ENCODE results near the gene SLC6A20. TPM values are rescaled to one million over a fixed set of nuclear protein-coding genes. Genes with fewer than 3 reads are reported as not detected.

The SLC6A20 gene
- total RNA-seq, 1 donor from 2014 or later, result 0.75 TPM

DNA sequence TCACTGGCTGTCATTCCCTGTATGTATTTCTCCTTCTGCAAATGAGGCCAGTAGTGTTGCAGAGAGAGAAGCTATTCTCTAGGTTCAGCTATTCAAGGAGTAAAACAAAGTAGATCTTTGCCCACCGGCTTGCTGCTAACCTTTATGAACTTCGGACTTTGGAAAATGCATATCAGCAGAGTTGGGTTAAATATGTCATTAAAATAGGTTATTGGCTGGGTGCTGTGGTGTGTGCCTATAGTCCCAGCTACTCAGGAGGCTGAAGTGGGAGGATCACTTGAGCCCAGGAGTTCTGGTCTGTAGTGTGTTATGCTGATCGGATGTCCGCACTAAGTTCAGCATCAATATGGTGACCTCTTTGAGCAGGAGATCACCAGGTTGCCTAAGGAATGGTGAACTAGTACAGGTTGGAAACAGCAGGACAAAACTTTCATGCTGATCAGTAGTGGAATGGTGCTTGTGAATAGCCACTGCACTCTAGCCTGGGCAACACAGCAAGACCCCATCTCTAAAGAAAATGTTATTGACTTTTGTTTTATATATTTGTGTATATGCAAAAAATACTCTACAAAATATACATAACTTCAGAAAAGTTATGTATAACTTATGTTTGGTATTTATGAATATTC lies 53.8 kb downstream of the SLC6A20 start:
- Histone ChIP-seq H3K36me3 (ENCODE audit: control insufficient read depth, insufficient read depth, low read length) (peaks cover 2% of the 10 kb centered on the region), H3K4me3 (ENCODE audit: low read depth, low read length) (no peak overlapping the region), H3K27me3 (ENCODE audit: control insufficient read depth, insufficient read depth, low read length) (no peaks in the 10 kb centered on the region)
- no peak for DNase-seq (ENCODE audit: low read depth)
- TF ChIP-seq, protein P1, sequence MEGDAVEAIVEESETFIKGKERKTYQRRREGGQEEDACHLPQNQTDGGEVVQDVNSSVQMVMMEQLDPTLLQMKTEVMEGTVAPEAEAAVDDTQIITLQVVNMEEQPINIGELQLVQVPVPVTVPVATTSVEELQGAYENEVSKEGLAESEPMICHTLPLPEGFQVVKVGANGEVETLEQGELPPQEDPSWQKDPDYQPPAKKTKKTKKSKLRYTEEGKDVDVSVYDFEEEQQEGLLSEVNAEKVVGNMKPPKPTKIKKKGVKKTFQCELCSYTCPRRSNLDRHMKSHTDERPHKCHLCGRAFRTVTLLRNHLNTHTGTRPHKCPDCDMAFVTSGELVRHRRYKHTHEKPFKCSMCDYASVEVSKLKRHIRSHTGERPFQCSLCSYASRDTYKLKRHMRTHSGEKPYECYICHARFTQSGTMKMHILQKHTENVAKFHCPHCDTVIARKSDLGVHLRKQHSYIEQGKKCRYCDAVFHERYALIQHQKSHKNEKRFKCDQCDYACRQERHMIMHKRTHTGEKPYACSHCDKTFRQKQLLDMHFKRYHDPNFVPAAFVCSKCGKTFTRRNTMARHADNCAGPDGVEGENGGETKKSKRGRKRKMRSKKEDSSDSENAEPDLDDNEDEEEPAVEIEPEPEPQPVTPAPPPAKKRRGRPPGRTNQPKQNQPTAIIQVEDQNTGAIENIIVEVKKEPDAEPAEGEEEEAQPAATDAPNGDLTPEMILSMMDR (IDR thresholded peaks at IDR 0.05; ENCODE audit: insufficient read depth, low read length, poor library complexity, severe bottlenecking), result no peak

GRCh38 chr3:45741742-45742460 lies 54.4 kb downstream of the SLC6A20 start:
- Histone ChIP-seq H3K27me3 (ENCODE audit: control insufficient read depth, insufficient read depth, low read length) (no peaks in the 10 kb centered on the region), H3K4me3 (ENCODE audit: low read depth, low read length) (no peak overlapping the region), H3K36me3 (ENCODE audit: control insufficient read depth, insufficient read depth, low read length) (peaks cover 2% of the 10 kb centered on the region)
- DNase-seq (ENCODE audit: low read depth), result no peak
- TF ChIP-seq, protein P1 (IDR thresholded peaks at IDR 0.05; ENCODE audit: insufficient read depth, low read length, poor library complexity, severe bottlenecking), result no peak

DNA sequence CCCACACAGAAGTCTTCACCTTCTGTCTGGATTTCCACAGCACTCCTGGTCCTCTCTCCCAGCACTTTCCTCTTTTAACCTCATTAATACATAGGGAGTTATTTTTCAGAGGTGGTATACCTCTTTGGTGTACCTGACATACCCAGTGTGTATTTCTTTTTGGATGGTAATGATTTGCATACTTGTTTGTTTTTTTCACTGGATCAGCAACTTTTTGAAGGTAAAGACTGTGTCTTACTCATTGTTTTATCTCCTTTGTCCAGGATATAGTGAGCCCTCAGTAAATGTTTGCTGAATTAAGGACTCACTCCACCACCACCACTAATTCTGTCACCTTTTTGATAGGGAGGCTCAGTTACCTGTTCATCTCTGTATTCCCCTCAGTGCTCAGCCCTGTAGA lies 55.1 kb downstream of the SLC6A20 start:
- Histone ChIP-seq H3K4me3 (ENCODE audit: low read depth, low read length) (no peak overlapping the region), H3K36me3 (ENCODE audit: control insufficient read depth, insufficient read depth, low read length) (peaks cover 2% of the 10 kb centered on the region), H3K27me3 (ENCODE audit: control insufficient read depth, insufficient read depth, low read length) (no peaks in the 10 kb centered on the region)
- TF ChIP-seq, protein P1 (IDR thresholded peaks at IDR 0.05; ENCODE audit: insufficient read depth, low read length, poor library complexity, severe bottlenecking), result no peak
- no peak for DNase-seq (ENCODE audit: low read depth)

- no peak for DNase-seq (ENCODE audit: low read depth)
- Histone ChIP-seq H3K4me3 (ENCODE audit: low read depth, low read length) (no peak overlapping the region), H3K36me3 (ENCODE audit: control insufficient read depth, insufficient read depth, low read length) (peaks cover 2% of the 10 kb centered on the region)
Measured at GRCh38 chr3:45739991-45740390, 56.3 kb downstream of the SLC6A20 start.

GRCh38 chr3:45737234-45737633 lies 59.1 kb downstream of the SLC6A20 start:
- Histone ChIP-seq H3K36me3 (ENCODE audit: control insufficient read depth, insufficient read depth, low read length) (peaks cover 2% of the 10 kb centered on the region), H3K4me3 (ENCODE audit: low read depth, low read length) (no peak overlapping the region), H3K27me3 (ENCODE audit: control insufficient read depth, insufficient read depth, low read length) (no peaks in the 10 kb centered on the region)
- DNase-seq (ENCODE audit: low read depth), result no peak
- TF ChIP-seq, protein P1 (IDR thresholded peaks at IDR 0.05; ENCODE audit: insufficient read depth, low read length, poor library complexity, severe bottlenecking), result no peak

More at GRCh38 chr3:45739991-45740390, 56.3 kb downstream of the SLC6A20 start:
- TF ChIP-seq, protein P1 (IDR thresholded peaks at IDR 0.05; ENCODE audit: insufficient read depth, low read length, poor library complexity, severe bottlenecking), result no peak
- no peaks in the 10 kb centered on the region for H3K27me3 ChIP-seq (ENCODE audit: control insufficient read depth, insufficient read depth, low read length)
